ENCODE measurements around the gene C9orf85. TPM values are rescaled to one million over a fixed set of nuclear protein-coding genes. Genes with fewer than 3 reads are reported as not detected.

The C9orf85 gene
- total and polyA plus RNA-seq, 9 donors: 8.6 to 18.2 (median 11.5) TPM

- 71 to 84% (median 75%) methylated on average over 2 of the region's 2 CpGs for WGBS, 3 donors
- intact Hi-C loops (cut with DNase I): no loop called here
- Histone ChIP-seq H3K36me3 (no peaks in the 10 kb centered on the region), H3K27me3 (no peaks in the 10 kb centered on the region), H3K4me3 (no peak overlapping the region), H3K27ac (no peak overlapping the region), H3K9me3 (no peaks in the 10 kb centered on the region), H3K4me1 (ENCODE audit: insufficient read depth) (no peaks in the 10 kb centered on the region)
- TF ChIP-seq, protein P1, sequence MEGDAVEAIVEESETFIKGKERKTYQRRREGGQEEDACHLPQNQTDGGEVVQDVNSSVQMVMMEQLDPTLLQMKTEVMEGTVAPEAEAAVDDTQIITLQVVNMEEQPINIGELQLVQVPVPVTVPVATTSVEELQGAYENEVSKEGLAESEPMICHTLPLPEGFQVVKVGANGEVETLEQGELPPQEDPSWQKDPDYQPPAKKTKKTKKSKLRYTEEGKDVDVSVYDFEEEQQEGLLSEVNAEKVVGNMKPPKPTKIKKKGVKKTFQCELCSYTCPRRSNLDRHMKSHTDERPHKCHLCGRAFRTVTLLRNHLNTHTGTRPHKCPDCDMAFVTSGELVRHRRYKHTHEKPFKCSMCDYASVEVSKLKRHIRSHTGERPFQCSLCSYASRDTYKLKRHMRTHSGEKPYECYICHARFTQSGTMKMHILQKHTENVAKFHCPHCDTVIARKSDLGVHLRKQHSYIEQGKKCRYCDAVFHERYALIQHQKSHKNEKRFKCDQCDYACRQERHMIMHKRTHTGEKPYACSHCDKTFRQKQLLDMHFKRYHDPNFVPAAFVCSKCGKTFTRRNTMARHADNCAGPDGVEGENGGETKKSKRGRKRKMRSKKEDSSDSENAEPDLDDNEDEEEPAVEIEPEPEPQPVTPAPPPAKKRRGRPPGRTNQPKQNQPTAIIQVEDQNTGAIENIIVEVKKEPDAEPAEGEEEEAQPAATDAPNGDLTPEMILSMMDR (IDR thresholded peaks at IDR 0.05): no peak
- no peak for TF ChIP-seq EP300 (IDR thresholded peaks at IDR 0.05)
- TF ChIP-seq POLR2A (IDR thresholded peaks at IDR 0.05): no peak
- no peak for DNase-seq
Measured at GRCh38 chr9:71984403-71984802, 73.0 kb downstream of the C9orf85 start.

GRCh38 chr9:71984831-71985281 lies 73.4 kb downstream of the C9orf85 start:
- no peak for DNase-seq
- 55 to 74% (median 63%) methylated on average over 7 of the region's 7 CpGs for WGBS, 3 donors

GRCh38 chr9:71985297-71985911 lies 74.0 kb downstream of the C9orf85 start:
- WGBS, 3 donors: 67 to 72% (median 67%) methylated on average over 10 of the region's 10 CpGs
- DNase-seq: no peak
- H3K27ac ChIP-seq: no peak overlapping the region

More at GRCh38 chr9:71984831-71985281, 73.4 kb downstream of the C9orf85 start:
- Histone ChIP-seq H3K36me3 (no peaks in the 10 kb centered on the region), H3K4me1 (ENCODE audit: insufficient read depth) (no peaks in the 10 kb centered on the region), H3K27me3 (no peaks in the 10 kb centered on the region), H3K9me3 (no peaks in the 10 kb centered on the region), H3K4me3 (no peak overlapping the region), H3K27ac (no peak overlapping the region)
- TF ChIP-seq, protein P1 (IDR thresholded peaks at IDR 0.05): no peak
- TF ChIP-seq EP300 (IDR thresholded peaks at IDR 0.05) (no peak), POLR2A (IDR thresholded peaks at IDR 0.05) (no peak)
- intact Hi-C loops (cut with DNase I): no loop called here

DNA sequence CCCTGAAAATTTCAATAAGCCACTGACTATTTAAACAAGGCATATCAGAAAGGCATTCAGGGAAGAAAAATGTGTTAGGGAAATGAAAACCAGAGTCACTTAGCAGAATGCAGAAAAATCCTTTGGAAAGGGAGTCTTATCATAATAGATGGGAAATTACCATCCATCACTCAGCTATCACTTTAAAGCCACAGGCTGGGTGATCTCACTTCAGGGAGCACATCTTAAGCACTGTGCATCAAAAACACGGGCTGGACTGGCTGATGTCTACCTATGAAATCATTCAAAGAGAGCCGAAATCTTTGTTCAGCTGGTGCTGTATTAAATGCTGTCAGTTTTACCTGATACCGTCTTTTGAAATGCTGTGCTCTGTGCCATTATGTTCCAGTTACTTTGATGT lies 75.5 kb downstream of the C9orf85 start:
- Histone ChIP-seq H3K4me3 (no peak overlapping the region), H3K27me3 (no peaks in the 10 kb centered on the region), H3K27ac (no peak overlapping the region), H3K4me1 (ENCODE audit: insufficient read depth) (no peaks in the 10 kb centered on the region), H3K9me3 (no peaks in the 10 kb centered on the region), H3K36me3 (no peaks in the 10 kb centered on the region)
- no peak for DNase-seq
- TF ChIP-seq, protein P1 (IDR thresholded peaks at IDR 0.05): no peak
- TF ChIP-seq POLR2A (IDR thresholded peaks at IDR 0.05): no peak
- no peak for TF ChIP-seq EP300 (IDR thresholded peaks at IDR 0.05)
- 75 to 81% (median 77%) methylated on average over 3 of the region's 3 CpGs for WGBS, 3 donors
- intact Hi-C loops (cut with DNase I): no loop called here

More at GRCh38 chr9:71985297-71985911, 74.0 kb downstream of the C9orf85 start:
- Histone ChIP-seq H3K4me3 (no peak overlapping the region), H3K27me3 (no peaks in the 10 kb centered on the region), H3K9me3 (no peaks in the 10 kb centered on the region), H3K4me1 (ENCODE audit: insufficient read depth) (no peaks in the 10 kb centered on the region), H3K36me3 (no peaks in the 10 kb centered on the region)
- TF ChIP-seq, protein P1 (IDR thresholded peaks at IDR 0.05): no peak
- TF ChIP-seq POLR2A (IDR thresholded peaks at IDR 0.05) (no peak), EP300 (IDR thresholded peaks at IDR 0.05) (no peak)
- intact Hi-C loops (cut with DNase I): no loop called here
